ENCODE measurements around the gene GTPBP3.
A peak's percentile ranks its signal among the peaks of the same experiment; 100 is the strongest.

GTPBP3 gene

DNA sequence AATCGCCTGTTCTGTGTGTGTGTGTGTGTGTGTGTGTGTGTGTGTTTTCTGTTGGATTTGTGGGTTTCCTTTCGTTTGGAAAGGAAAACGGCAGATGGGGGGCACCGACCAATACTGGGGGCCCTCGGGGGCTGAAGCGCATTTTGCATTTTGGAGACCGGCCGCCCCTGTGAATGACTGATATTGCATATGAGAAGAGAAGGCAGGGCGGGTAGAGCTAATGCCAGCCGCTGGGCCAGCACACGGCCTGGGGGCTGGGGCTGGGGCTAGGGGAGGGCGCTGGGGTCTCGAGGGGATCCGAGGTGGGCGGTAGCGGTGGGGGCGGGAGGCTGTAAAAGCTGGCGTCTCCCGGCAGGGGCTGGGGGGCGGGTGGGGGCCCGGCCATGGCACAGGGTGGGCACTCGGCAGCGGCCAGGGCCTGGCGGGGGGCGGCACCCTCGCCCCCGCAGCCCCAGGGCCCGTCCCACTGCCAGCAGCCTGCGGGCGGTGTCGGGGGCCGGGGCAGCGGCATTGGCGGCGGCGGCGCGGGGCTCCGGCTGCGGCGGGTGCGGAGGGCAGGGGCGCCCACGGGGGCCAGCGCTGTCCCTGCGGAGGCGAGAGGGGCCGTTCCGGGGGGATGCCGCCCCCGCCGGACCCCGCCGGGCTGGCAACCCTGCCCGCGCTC lies 13.9 kb upstream of the GTPBP3 start:
- H3K27me3 ChIP-seq (ENCODE audit: control insufficient read depth in 1 of 2, insufficient read depth in 2 of 2, low read length in 2 of 2): no peaks in the 10 kb centered on the region
- H3K4me1 ChIP-seq (ENCODE audit: control insufficient read depth, insufficient read depth, low read length): peaks cover 18% of the 10 kb centered on the region
- H3K4me3 ChIP-seq (ENCODE audit: low read length in 2 of 2): no peak overlapping the region
- H3K27ac ChIP-seq (ENCODE audit: low read length): no peak overlapping the region
- H3K9me3 ChIP-seq (ENCODE audit: control insufficient read depth in 2 of 2, low read length in 2 of 2): no peaks in the 10 kb centered on the region
- no peak overlapping the region for H3K9ac ChIP-seq (ENCODE audit: low read length in 2 of 2)
- H3K36me3 ChIP-seq (ENCODE audit: control insufficient read depth in 2 of 2, insufficient read depth in 2 of 2, low read length in 2 of 2): peaks cover 9 to 13% of the 10 kb centered on the region in 2 donors

DNA sequence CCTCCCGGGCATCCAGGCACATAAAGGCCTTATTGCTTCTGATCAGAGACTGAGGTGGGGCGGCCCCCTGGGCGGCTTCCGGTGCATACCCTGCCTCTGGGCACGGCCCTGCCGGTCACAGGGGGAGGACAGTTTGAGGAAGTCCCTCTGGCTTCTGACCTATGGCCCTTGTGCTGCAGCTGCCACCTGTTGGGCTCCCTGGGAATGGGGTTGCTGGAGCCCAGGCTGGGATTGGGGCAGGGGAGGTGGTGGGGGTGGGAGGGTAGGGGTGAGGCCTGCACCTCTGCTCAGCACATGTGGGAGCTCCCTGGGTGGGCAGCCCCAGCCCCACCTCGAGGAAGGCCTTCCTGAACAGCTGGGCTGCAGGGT lies 13.4 kb upstream of the GTPBP3 start:
- no peak overlapping the region for H3K9ac ChIP-seq (ENCODE audit: low read length in 2 of 2)
- no peaks in the 10 kb centered on the region for H3K9me3 ChIP-seq (ENCODE audit: control insufficient read depth in 2 of 2, low read length in 2 of 2)
- H3K4me3 ChIP-seq (ENCODE audit: low read length in 2 of 2): no peak overlapping the region
- H3K27ac ChIP-seq (ENCODE audit: low read length): no peak overlapping the region
- peaks cover 21% of the 10 kb centered on the region for H3K4me1 ChIP-seq (ENCODE audit: control insufficient read depth, insufficient read depth, low read length)
- H3K36me3 ChIP-seq (ENCODE audit: control insufficient read depth in 2 of 2, insufficient read depth in 2 of 2, low read length in 2 of 2): peaks cover 9 to 12% of the 10 kb centered on the region in 2 donors
- H3K27me3 ChIP-seq (ENCODE audit: control insufficient read depth in 1 of 2, insufficient read depth in 2 of 2, low read length in 2 of 2): peaks cover 0 to 2% of the 10 kb centered on the region in 2 donors

GRCh38 chr19:17324357-17325114 lies 12.8 kb upstream of the GTPBP3 start:
- Histone ChIP-seq H3K9ac (ENCODE audit: low read length in 2 of 2) (no peak overlapping the region), H3K4me3 (ENCODE audit: low read length in 2 of 2) (no peak overlapping the region), H3K27ac (ENCODE audit: low read length) (no peak overlapping the region), H3K36me3 (ENCODE audit: control insufficient read depth in 2 of 2, insufficient read depth in 2 of 2, low read length in 2 of 2) (peaks cover 9 to 11% of the 10 kb centered on the region in 2 donors), H3K27me3 (ENCODE audit: control insufficient read depth in 1 of 2, insufficient read depth in 2 of 2, low read length in 2 of 2) (peaks cover 0 to 8% of the 10 kb centered on the region in 2 donors), H3K9me3 (ENCODE audit: control insufficient read depth in 2 of 2, low read length in 2 of 2) (no peaks in the 10 kb centered on the region), H3K4me1 (ENCODE audit: control insufficient read depth, insufficient read depth, low read length) (peaks cover 27% of the 10 kb centered on the region)

DNA sequence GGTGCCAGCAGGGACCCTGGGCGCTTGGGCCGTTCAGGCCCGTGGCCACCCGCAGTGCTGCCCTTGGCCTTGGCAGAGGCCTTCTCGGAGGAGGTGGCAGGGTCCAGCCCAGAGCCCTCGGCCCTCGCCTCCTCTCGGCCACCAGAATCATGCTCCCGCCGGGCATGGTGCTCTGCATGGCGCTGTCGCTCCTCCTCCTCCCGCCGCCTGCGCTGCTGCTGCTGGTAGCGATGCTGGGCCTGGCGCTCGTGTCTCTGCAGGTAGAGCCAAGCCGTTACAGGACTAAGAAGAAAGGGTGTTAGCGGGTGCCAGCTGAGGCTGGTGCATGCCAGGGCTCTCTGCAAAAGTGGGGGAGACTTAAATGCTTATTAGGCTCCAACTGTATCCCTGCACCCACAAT lies 12.2 kb upstream of the GTPBP3 start:
- no peak overlapping the region for H3K27ac ChIP-seq (ENCODE audit: low read length)
- H3K4me3 ChIP-seq (ENCODE audit: low read length in 2 of 2): no peak overlapping the region

DNA sequence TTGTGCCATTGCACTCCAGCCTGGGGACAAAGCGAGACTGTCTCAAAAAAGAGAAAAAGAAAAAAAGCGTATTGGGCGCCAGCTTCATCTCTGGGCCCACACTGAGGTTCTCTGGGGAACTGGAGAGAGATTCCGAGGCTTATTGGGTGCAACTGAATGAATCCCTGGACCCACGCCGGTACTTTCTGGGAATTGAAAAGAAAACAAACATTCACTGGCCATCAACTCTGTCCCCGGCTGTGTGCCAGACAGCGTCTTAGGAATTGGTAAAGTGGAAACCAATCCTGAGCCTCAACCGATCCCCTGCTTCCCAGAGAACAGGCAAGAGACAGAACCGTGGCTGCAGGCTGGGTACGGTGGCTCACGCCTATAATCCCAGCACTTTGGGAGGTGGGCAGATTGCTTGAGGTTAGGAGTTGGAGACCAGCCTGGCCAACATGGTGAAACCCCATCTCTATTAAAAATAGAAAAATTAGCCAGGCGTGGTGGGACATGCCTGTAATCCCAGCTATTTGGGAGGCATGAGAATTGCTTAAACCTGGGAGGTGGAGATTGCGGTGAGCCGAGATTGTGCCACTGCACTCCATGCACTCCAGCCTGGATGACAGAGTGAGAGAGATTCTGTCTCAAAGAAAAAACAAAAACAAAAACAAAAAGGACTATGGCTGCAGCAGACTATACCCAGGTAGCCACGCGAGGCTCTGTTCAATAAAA lies 11.3 kb upstream of the GTPBP3 start:
- H3K4me1 ChIP-seq (ENCODE audit: control insufficient read depth, insufficient read depth, low read length): peaks cover 29% of the 10 kb centered on the region
- H3K36me3 ChIP-seq (ENCODE audit: control insufficient read depth in 2 of 2, insufficient read depth in 2 of 2, low read length in 2 of 2): peaks cover 0 to 5% of the 10 kb centered on the region in 2 donors
- H3K27ac ChIP-seq (ENCODE audit: low read length): no peak overlapping the region
- H3K9ac ChIP-seq (ENCODE audit: low read length in 2 of 2): no peak overlapping the region
- H3K27me3 ChIP-seq (ENCODE audit: control insufficient read depth in 1 of 2, insufficient read depth in 2 of 2, low read length in 2 of 2): peaks cover 0 to 16% of the 10 kb centered on the region in 2 donors
- H3K4me3 ChIP-seq (ENCODE audit: low read length in 2 of 2): no peak overlapping the region
- no peaks in the 10 kb centered on the region for H3K9me3 ChIP-seq (ENCODE audit: control insufficient read depth in 2 of 2, low read length in 2 of 2)

More for the DNA sequence above, 12.2 kb upstream of the GTPBP3 start:
- Histone ChIP-seq H3K4me1 (ENCODE audit: control insufficient read depth, insufficient read depth, low read length) (peaks cover 29% of the 10 kb centered on the region), H3K27me3 (ENCODE audit: control insufficient read depth in 1 of 2, insufficient read depth in 2 of 2, low read length in 2 of 2) (peaks cover 0 to 14% of the 10 kb centered on the region in 2 donors), H3K9ac (ENCODE audit: low read length in 2 of 2) (no peak overlapping the region), H3K36me3 (ENCODE audit: control insufficient read depth in 2 of 2, insufficient read depth in 2 of 2, low read length in 2 of 2) (peaks cover 6 to 11% of the 10 kb centered on the region in 2 donors), H3K9me3 (ENCODE audit: control insufficient read depth in 2 of 2, low read length in 2 of 2) (no peaks in the 10 kb centered on the region)

- Histone ChIP-seq H3K27me3 (ENCODE audit: control insufficient read depth in 1 of 2, insufficient read depth in 2 of 2, low read length in 2 of 2) (peaks cover 0 to 16% of the 10 kb centered on the region in 2 donors), H3K36me3 (ENCODE audit: control insufficient read depth in 2 of 2, insufficient read depth in 2 of 2, low read length in 2 of 2) (peaks cover 0 to 4% of the 10 kb centered on the region in 2 donors), H3K27ac (ENCODE audit: low read length) (no peak overlapping the region), H3K4me3 (ENCODE audit: low read length in 2 of 2) (no peak overlapping the region), H3K9ac (ENCODE audit: low read length in 2 of 2) (no peak overlapping the region), H3K4me1 (ENCODE audit: control insufficient read depth, insufficient read depth, low read length) (peaks cover 29% of the 10 kb centered on the region), H3K9me3 (ENCODE audit: control insufficient read depth in 2 of 2, low read length in 2 of 2) (no peaks in the 10 kb centered on the region)
Measured at GRCh38 chr19:17326595-17326966, 10.8 kb upstream of the GTPBP3 start.

DNA sequence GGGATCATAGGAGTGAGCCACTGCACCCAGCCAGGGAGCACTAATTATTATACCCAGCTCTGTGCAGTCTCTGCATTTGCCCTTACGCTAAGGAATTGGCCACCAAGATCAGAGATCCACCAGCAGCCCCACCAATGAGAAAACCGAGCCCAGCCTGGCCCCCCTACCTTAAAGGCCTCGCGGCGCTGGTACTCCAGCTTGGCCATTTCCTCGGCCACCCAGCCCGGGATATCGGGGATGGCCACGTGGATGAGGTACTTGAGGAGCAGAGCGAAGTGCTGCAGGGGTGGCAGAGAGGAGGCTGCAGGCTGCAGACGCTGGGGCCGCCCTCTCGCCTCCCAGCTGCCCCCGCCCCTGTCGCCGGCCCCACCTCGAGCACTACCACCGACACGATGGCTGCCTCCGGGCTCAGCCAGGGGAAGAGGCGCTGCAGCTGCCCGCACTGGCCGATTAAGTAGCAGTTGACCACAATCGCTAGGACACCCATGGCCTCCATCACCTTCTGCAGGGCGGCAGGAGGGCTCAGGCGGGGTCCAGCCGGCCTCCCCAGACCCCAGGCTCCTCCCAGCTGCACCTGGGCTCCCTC lies 10.2 kb upstream of the GTPBP3 start:
- H3K4me3 ChIP-seq (ENCODE audit: low read length in 2 of 2): peak overlapping the region in 1 of 2 donors; percentile 67
- H3K9ac ChIP-seq (ENCODE audit: low read length in 2 of 2): no peak overlapping the region
- H3K36me3 ChIP-seq (ENCODE audit: control insufficient read depth in 2 of 2, insufficient read depth in 2 of 2, low read length in 2 of 2): peaks cover 0 to 2% of the 10 kb centered on the region in 2 donors
- no peaks in the 10 kb centered on the region for H3K9me3 ChIP-seq (ENCODE audit: control insufficient read depth in 2 of 2, low read length in 2 of 2)
- no peak overlapping the region for H3K27ac ChIP-seq (ENCODE audit: low read length)
- peaks cover 29% of the 10 kb centered on the region for H3K4me1 ChIP-seq (ENCODE audit: control insufficient read depth, insufficient read depth, low read length)
- H3K27me3 ChIP-seq (ENCODE audit: control insufficient read depth in 1 of 2, insufficient read depth in 2 of 2, low read length in 2 of 2): peaks cover 0 to 16% of the 10 kb centered on the region in 2 donors

- peak overlapping the region; percentile 5 to 41 for H3K9ac ChIP-seq (ENCODE audit: low read length in 2 of 2)
- peaks cover 25% of the 10 kb centered on the region for H3K4me1 ChIP-seq (ENCODE audit: control insufficient read depth, insufficient read depth, low read length)
- H3K4me3 ChIP-seq (ENCODE audit: low read length in 2 of 2): peak overlapping the region in 1 of 2 donors; percentile 67
- no peak overlapping the region for H3K27ac ChIP-seq (ENCODE audit: low read length)
- peaks cover 0 to 16% of the 10 kb centered on the region in 2 donors for H3K27me3 ChIP-seq (ENCODE audit: control insufficient read depth in 1 of 2, insufficient read depth in 2 of 2, low read length in 2 of 2)
- H3K9me3 ChIP-seq (ENCODE audit: control insufficient read depth in 2 of 2, low read length in 2 of 2): no peaks in the 10 kb centered on the region
- peaks cover 0 to 2% of the 10 kb centered on the region in 2 donors for H3K36me3 ChIP-seq (ENCODE audit: control insufficient read depth in 2 of 2, insufficient read depth in 2 of 2, low read length in 2 of 2)
Measured at GRCh38 chr19:17327654-17328516, 9.5 kb upstream of the GTPBP3 start.

DNA sequence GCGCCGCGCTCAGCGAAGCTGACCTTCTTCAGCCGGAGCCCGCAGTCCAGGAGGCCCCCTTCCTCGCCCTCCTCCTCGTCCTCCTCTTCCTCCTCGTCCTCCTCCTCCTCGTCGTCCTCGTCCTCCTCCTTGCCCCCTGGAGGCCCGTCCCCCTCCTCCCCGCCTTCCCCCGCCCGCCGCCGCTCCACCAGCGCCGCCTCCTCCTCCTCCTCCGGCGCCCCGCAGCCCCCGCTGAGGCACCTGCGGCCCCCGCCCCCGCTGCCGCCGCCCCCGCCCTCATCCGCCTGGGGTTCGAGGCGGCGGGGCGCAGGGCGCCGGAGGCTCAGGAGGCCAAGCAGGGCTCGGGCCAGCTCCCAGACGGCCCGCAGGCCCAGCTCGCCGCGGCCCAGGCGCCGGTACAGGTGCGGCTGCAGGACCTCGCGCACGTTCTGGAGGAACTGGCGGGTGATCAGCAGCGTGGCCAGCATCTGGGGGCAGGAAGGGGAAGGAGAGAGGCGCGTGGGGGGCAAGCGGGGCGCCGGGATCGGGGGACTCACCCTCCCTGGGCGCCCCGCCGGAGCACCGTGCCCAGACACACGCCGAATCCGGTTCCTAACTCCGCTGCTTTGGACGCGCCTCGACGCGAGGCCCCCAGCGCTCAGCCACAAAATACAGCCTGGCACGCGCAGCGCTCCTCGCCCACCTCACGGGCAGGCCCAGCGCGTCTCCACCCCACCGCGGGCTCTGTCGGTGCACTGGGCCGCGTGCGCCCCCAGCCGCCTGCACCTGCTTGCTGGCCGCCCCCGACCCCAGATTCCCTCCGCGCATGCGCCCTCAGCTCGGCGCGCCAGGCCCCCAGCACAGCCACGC lies 8.6 kb upstream of the GTPBP3 start:
- Histone ChIP-seq H3K27ac (ENCODE audit: low read length) (no peak overlapping the region), H3K27me3 (ENCODE audit: control insufficient read depth in 1 of 2, insufficient read depth in 2 of 2, low read length in 2 of 2) (peaks cover 0 to 16% of the 10 kb centered on the region in 2 donors), H3K9ac (ENCODE audit: low read length in 2 of 2) (peak overlapping the region in 1 of 2 donors; percentile 5), H3K9me3 (ENCODE audit: control insufficient read depth in 2 of 2, low read length in 2 of 2) (no peaks in the 10 kb centered on the region), H3K4me1 (ENCODE audit: control insufficient read depth, insufficient read depth, low read length) (peaks cover 27% of the 10 kb centered on the region), H3K36me3 (ENCODE audit: control insufficient read depth in 2 of 2, insufficient read depth in 2 of 2, low read length in 2 of 2) (peaks cover 0 to 2% of the 10 kb centered on the region in 2 donors), H3K4me3 (ENCODE audit: low read length in 2 of 2) (peak overlapping the region in 1 of 2 donors; percentile 67)
